Left kidney (tissue), 8 donors: ENCODE data around the gene ATP11B. TPM values are rescaled to one million over a fixed set of nuclear protein-coding genes. Genes with fewer than 3 reads are reported as not detected.

Experiments
- DNase-seq: peaks from one replicate; pipeline ENCODE4 v3.0.0-alpha.2; 2013
- long read RNA-seq, 8 donors: transcript quantifications; one replicate each; lab custom pipeline, GENCODE V29; 2026
- polyA plus RNA-seq: library from polyadenylated mRNA; unstranded; fragments of 120-200 nt; gene quantifications from one replicate; pipeline ENCODE4 v1.2.1, GENCODE V29; 2013; ENCODE audit not compliant: insufficient read length

ATP11B gene
- polyA plus RNA-seq, result 60.1 TPM
- long read RNA-seq, donor 1, partial matches to known transcripts, result 0 of 2 reads
- long read RNA-seq, donor 1, other reads (novel, unspliced or antisense), result 0 of 2 reads
- long read RNA-seq, donor 2, full-length matches to known transcripts, result 1 of 1 reads
- long read RNA-seq, donor 2, partial matches to known transcripts, result 0 of 1 reads
- long read RNA-seq, donor 2, other reads (novel, unspliced or antisense), result 0 of 1 reads
- long read RNA-seq, donor 3, partial matches to known transcripts, result 0 of 1 reads
- long read RNA-seq, donor 3, other reads (novel, unspliced or antisense), result 0 of 1 reads
- long read RNA-seq, donor 4, result 0 reads
- long read RNA-seq, donor 5, result 0 reads
- long read RNA-seq, donor 6, full-length matches to known transcripts, result 3 of 13 reads
- long read RNA-seq, donor 6, partial matches to known transcripts, result 10 of 13 reads
- long read RNA-seq, donor 6, other reads (novel, unspliced or antisense), result 0 of 13 reads
- long read RNA-seq, donor 7, full-length matches to known transcripts, result 2 of 2 reads
- long read RNA-seq, donor 7, partial matches to known transcripts, result 0 of 2 reads
- long read RNA-seq, donor 7, other reads (novel, unspliced or antisense), result 0 of 2 reads
- long read RNA-seq, donor 8, full-length matches to known transcripts, result 1 of 1 reads
- long read RNA-seq, donor 8, partial matches to known transcripts, result 0 of 1 reads
- long read RNA-seq, donor 8, other reads (novel, unspliced or antisense), result 0 of 1 reads

GRCh38 chr3:182792901-182793662, at the start of gene ATP11B:
Gene ATP11B, plus strand, starts transcription at chr3:182793504. Its CDS starts 256 bp downstream, at chr3:182793760.
- peak; percentile 71 for DNase-seq

GRCh38 chr3:182746959-182747358, 46.3 kb upstream of the ATP11B start:
- no peak for DNase-seq

- DNase-seq, result no peak
Measured at GRCh38 chr3:182755308-182755707, 38.0 kb upstream of the ATP11B start.

GRCh38 chr3:182755712-182756111, 37.6 kb upstream of the ATP11B start:
- no peak for DNase-seq

- no peak for DNase-seq
Measured at GRCh38 chr3:182760576-182761164, 32.6 kb upstream of the ATP11B start.

GRCh38 chr3:182763896-182764295, 29.4 kb upstream of the ATP11B start:
- no peak for DNase-seq

- no peak for DNase-seq
Measured at GRCh38 chr3:182765287-182765686, 28.0 kb upstream of the ATP11B start.

GRCh38 chr3:182766099-182766498, 27.2 kb upstream of the ATP11B start:
- no peak for DNase-seq

GRCh38 chr3:182768413-182768812, 24.9 kb upstream of the ATP11B start:
- DNase-seq, result no peak

- DNase-seq, result no peak
Measured at GRCh38 chr3:182769673-182770072, 23.6 kb upstream of the ATP11B start.

- no peak for DNase-seq
Measured at GRCh38 chr3:182782149-182782548, 11.2 kb upstream of the ATP11B start.

GRCh38 chr3:182783106-182783505, 10.2 kb upstream of the ATP11B start:
- DNase-seq, result no peak

GRCh38 chr3:182784542-182784941, 8.8 kb upstream of the ATP11B start:
- no peak for DNase-seq

GRCh38 chr3:182785142-182785541, 8.2 kb upstream of the ATP11B start:
- no peak for DNase-seq

GRCh38 chr3:182785756-182786155, 7.5 kb upstream of the ATP11B start:
- no peak for DNase-seq

- DNase-seq, result no peak
Measured at GRCh38 chr3:182786564-182787196, 6.6 kb upstream of the ATP11B start.

- DNase-seq, result no peak
Measured at GRCh38 chr3:182787302-182788036, 5.8 kb upstream of the ATP11B start.

GRCh38 chr3:182789371-182789770, 3.9 kb upstream of the ATP11B start:
- DNase-seq, result no peak

- DNase-seq, result no peak
Measured at GRCh38 chr3:182790612-182791011, 2.7 kb upstream of the ATP11B start.

GRCh38 chr3:182793663-182794454, 555 bp downstream of the ATP11B start:
- DNase-seq, result peak; percentile 52
